ENCODE results near the gene ZSWIM3.

The ZSWIM3 gene

DNA sequence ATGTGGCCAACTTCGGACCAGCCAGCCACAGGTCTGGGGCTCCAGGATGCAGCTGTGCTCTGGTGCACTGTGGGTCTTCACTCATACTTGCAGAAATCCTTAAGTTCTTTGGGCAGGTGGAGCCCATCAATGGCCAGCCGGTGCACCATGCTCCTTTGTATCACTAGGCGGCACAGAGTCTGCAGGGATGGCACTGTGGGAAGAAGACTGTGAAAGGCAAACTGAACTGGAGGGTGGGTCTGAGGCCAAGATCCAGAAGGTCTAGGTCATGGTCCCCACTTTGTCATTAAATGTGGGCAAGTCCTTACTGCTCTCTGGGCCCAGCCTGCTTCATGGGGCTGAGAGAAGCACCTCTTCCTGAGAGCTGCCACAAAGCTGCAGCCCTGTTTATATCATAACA, 31.3 kb downstream of the ZSWIM3 start:
- 89% methylated on average over 3 of the region's 3 CpGs for WGBS (ENCODE audit: insufficient coverage)

DNA sequence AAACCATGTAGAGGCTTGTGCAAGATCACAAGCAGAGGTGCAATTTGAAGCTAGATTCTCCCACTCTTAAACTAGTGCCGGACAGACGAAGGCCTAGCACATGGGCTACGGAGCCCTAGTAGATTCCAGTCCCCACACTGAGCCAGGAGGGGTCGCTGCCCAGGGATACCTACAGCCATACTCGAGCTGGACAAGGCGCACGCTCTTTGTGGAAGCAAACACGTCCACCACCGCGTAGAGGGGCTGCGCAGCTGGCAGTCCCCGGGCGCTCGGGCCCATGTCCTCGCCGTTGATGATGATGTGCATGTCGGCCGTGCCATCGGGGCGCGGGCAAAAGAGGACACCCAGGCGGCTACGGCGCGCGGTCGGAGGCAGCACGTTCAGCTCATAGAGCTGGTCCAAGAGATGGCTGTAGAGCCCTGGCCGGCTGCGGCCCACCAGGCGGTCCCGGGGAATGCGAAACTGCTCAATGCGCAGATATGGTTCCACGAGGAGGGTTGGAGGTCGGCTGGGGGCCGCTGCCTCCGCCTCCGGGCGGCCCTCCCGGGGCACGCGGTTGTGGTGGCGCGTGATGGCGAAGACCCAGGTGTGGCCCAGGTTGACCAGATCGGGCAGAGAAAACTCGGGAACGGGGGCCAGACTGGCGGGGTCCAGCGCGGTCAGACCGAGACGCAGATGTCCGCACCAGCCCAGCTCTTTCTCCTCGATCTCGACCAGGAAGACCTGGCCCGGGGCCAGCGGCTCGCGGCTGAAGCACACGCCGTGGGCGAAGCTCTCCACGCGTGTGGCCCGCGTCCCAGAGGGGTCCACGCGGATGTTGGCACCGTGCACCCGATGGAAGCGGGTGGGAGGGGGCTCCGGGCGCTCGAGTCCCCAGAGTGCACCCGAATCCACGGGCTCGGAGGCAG, 32.9 kb downstream of the ZSWIM3 start:
- Histone ChIP-seq H3K4me1 (ENCODE audit: control extremely low read depth in 1 of 4, control insufficient read depth in 4 of 4, insufficient read depth in 4 of 4, low read length in 3 of 4) (peaks cover 10 to 58% (median 47%) of the 10 kb centered on the region in 4 experiments), H3K9me3 (ENCODE audit: control extremely low read depth in 1 of 5, control insufficient read depth in 4 of 5, insufficient read depth in 2 of 5, low read depth in 1 of 5, low read length in 4 of 5) (no peaks in the 10 kb centered on the region), H3K36me3 (ENCODE audit: control insufficient read depth in 4 of 4, insufficient read depth in 4 of 4, low read length in 3 of 4) (peaks cover 4 to 48% (median 30%) of the 10 kb centered on the region in 4 experiments), H3K4me3 (ENCODE audit: control insufficient read depth in 1 of 7, extremely low read depth in 1 of 7, insufficient read depth in 4 of 7, low read depth in 2 of 7, low read length in 6 of 7) (peak overlapping the region; percentile 52 to 86 (median 80)), H3K27me3 (replicated peaks in 2 of 5; ENCODE audit: control insufficient read depth in 4 of 5, insufficient read depth in 5 of 5, low read length in 4 of 5) (no peaks in the 10 kb centered on the region), H3K27ac (ENCODE audit: insufficient read depth in 1 of 2, low read depth in 1 of 2, low read length in 2 of 2, poor library complexity in 1 of 2, severe bottlenecking in 2 of 2) (peak overlapping the region in 1 of 2 experiments; percentile 70)
- DNase-seq: peak; percentile 70 to 82 (median 81)
- POLR2A ChIA-PET: interaction anchor here (0.5 to 2.7 kb wide), 8 partner anchors 9 to 212 kb away, joined by 3 to 12 read pairs (median 4); partner anchors contain the start of genes PCIF1, PLTP and ZSWIM1
- WGBS (ENCODE audit: insufficient coverage): under 1% methylated on average over 69 of the region's 79 CpGs
- CTCF ChIA-PET: interaction anchor here (0.8 to 5.8 kb wide), 19 partner anchors 8 to 91 kb away, joined by 3 to 30 read pairs (median 4); partner anchors contain the start of genes ACOT8, PLTP, ZNF335 and ZSWIM1

More for the DNA sequence above, 31.3 kb downstream of the ZSWIM3 start:
- peaks cover 12 to 72% (median 60%) of the 10 kb centered on the region in 4 experiments for H3K4me1 ChIP-seq (ENCODE audit: control extremely low read depth in 1 of 4, control insufficient read depth in 4 of 4, insufficient read depth in 4 of 4, low read length in 3 of 4)
- H3K36me3 ChIP-seq (ENCODE audit: control insufficient read depth in 4 of 4, insufficient read depth in 4 of 4, low read length in 3 of 4): peaks cover 3 to 39% (median 30%) of the 10 kb centered on the region in 4 experiments
- POLR2A ChIA-PET: interaction anchor here (0.6 kb wide), 1 partner anchor 32 kb away, joined by 3 read pairs; no protein-coding TSS in a partner anchor
- DNase-seq: no peak
- no peaks in the 10 kb centered on the region for H3K9me3 ChIP-seq (ENCODE audit: control extremely low read depth in 1 of 5, control insufficient read depth in 4 of 5, insufficient read depth in 2 of 5, low read depth in 1 of 5, low read length in 4 of 5)
- CTCF ChIA-PET: interaction anchor here (0.9 to 5.8 kb wide), 8 partner anchors 7 to 89 kb away, joined by 3 to 30 read pairs (median 12); partner anchors contain the start of genes ZNF335 and ZSWIM1
- H3K27me3 ChIP-seq (replicated peaks in 2 of 5; ENCODE audit: control insufficient read depth in 4 of 5, insufficient read depth in 5 of 5, low read length in 4 of 5): no peaks in the 10 kb centered on the region
- H3K4me3 ChIP-seq (ENCODE audit: control insufficient read depth in 1 of 7, extremely low read depth in 1 of 7, insufficient read depth in 4 of 7, low read depth in 2 of 7, low read length in 6 of 7): no peak overlapping the region
- H3K27ac ChIP-seq (ENCODE audit: insufficient read depth in 1 of 2, low read depth in 1 of 2, low read length in 2 of 2, poor library complexity in 1 of 2, severe bottlenecking in 2 of 2): no peak overlapping the region

DNA sequence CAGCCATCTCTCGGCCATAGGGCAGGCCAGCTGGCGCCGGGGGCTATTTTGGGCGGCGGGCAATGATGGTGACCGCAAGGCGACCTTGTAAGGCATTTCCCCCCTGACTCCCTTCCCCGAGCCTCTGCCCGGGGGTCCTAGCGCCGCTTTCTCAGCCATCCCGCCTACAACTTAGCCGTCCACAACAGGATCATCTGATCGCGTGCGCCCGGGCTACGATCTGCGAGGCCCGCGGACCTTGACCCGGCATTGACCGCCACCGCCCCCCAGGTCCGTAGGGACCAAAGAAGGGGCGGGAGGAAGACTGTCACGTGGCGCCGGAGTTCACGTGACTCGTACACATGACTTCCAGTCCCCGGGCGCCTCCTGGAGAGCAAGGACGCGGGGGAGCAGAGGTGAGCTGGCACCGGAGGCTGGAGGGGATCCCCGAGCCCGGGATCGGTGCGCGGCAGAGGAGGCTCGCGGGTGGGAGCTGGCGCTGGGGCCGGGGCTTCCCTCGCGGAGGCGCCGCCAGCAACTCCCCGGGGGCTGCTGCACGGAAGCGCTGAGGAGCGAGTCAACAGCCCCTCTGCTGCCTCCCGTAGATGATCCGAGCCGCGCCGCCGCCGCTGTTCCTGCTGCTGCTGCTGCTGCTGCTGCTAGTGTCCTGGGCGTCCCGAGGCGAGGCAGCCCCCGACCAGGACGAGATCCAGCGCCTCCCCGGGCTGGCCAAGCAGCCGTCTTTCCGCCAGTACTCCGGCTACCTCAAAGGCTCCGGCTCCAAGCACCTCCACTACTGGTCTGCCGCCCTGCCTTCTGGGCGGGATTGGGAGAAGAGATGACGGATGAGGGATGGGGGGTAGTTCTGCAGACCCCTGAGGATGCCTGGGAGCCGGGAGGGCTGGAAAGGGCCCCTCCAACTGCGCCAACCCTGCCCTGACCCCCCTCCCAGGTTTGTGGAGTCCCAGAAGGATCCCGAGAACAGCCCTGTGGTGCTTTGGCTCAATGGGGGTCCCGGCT, 33.9 kb downstream of the ZSWIM3 start, which contains the start of the genes CTSA and NEURL2:
Gene CTSA (plus strand): TSS at position 351 of the 999 bp plus-strand sequence. CDS start 234 bp downstream, at position 585.
Gene NEURL2 (minus strand): TSS at position 224 of the 999 bp plus-strand sequence. CDS start 217 bp downstream, at position 7.
- peak; percentile 74 to 81 (median 79) for DNase-seq
- ChIA-PET CTCF (interaction anchor here (0.5 to 5.8 kb wide), 13 partner anchors 10 to 91 kb away, joined by 3 to 30 read pairs (median 11); partner anchors contain the start of genes PLTP, ZNF335 and ZSWIM1), POLR2A (interaction anchor here (1.0 to 2.7 kb wide), 4 partner anchors 10 to 70 kb away, joined by 3 to 12 read pairs (median 7); partner anchors contain the start of genes PCIF1, PLTP and ZSWIM1)
- under 1% methylated on average over 58 of the region's 78 CpGs for WGBS (ENCODE audit: insufficient coverage)
- peaks cover 7 to 53% (median 31%) of the 10 kb centered on the region in 4 experiments for H3K36me3 ChIP-seq (ENCODE audit: control insufficient read depth in 4 of 4, insufficient read depth in 4 of 4, low read length in 3 of 4)
- no peaks in the 10 kb centered on the region for H3K27me3 ChIP-seq (replicated peaks in 2 of 5; ENCODE audit: control insufficient read depth in 4 of 5, insufficient read depth in 5 of 5, low read length in 4 of 5)
- H3K4me1 ChIP-seq (ENCODE audit: control extremely low read depth in 1 of 4, control insufficient read depth in 4 of 4, insufficient read depth in 4 of 4, low read length in 3 of 4): peaks cover 8 to 49% (median 41%) of the 10 kb centered on the region in 4 experiments
- peak within 1 kb of the TSS; percentile 25 to 70 for H3K27ac ChIP-seq (ENCODE audit: insufficient read depth in 1 of 2, low read depth in 1 of 2, low read length in 2 of 2, poor library complexity in 1 of 2, severe bottlenecking in 2 of 2)
- peak within 1 kb of the TSS; percentile 52 to 86 (median 80) for H3K4me3 ChIP-seq (ENCODE audit: control insufficient read depth in 1 of 7, extremely low read depth in 1 of 7, insufficient read depth in 4 of 7, low read depth in 2 of 7, low read length in 6 of 7)
- no peaks in the 10 kb centered on the region for H3K9me3 ChIP-seq (ENCODE audit: control extremely low read depth in 1 of 5, control insufficient read depth in 4 of 5, insufficient read depth in 2 of 5, low read depth in 1 of 5, low read length in 4 of 5)

DNA sequence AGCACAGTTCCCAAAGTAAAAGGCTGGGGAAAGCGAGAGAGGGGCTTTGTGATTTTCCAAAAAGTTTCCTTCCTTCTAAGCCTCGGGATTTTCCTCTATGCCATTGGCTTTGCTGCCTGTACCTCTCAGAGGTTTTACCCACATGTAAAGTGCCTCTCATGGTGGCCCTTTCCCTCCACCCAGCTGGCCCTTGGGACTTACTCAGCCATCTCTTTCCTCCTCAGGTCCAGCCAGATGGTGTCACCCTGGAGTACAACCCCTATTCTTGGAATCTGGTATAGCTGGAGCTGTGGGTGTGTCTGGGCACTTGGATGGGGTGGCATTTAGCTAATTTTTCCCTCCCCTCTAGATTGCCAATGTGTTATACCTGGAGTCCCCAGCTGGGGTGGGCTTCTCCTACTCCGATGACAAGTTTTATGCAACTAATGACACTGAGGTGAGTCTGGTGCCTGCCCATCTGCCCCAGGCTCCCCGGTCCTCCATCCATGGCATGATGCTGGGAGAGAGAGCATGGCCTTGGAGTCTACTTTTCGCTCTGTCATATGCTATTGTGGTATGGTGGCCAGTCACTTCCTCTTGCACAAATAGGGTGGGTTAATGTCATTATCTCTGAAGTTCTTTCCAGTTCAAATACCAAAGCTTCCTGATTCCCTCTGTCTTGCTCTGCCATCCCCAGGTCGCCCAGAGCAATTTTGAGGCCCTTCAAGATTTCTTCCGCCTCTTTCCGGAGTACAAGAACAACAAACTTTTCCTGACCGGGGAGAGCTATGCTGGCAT, 34.8 kb downstream of the ZSWIM3 start:
- peaks cover 8 to 46% (median 39%) of the 10 kb centered on the region in 4 experiments for H3K4me1 ChIP-seq (ENCODE audit: control extremely low read depth in 1 of 4, control insufficient read depth in 4 of 4, insufficient read depth in 4 of 4, low read length in 3 of 4)
- H3K27me3 ChIP-seq (replicated peaks in 2 of 5; ENCODE audit: control insufficient read depth in 4 of 5, insufficient read depth in 5 of 5, low read length in 4 of 5): no peaks in the 10 kb centered on the region
- H3K27ac ChIP-seq (ENCODE audit: insufficient read depth in 1 of 2, low read depth in 1 of 2, low read length in 2 of 2, poor library complexity in 1 of 2, severe bottlenecking in 2 of 2): peak overlapping the region; percentile 25 to 70
- H3K4me3 ChIP-seq (ENCODE audit: control insufficient read depth in 1 of 7, extremely low read depth in 1 of 7, insufficient read depth in 4 of 7, low read depth in 2 of 7, low read length in 6 of 7): peak overlapping the region in 6 of 7 experiments; percentile 71 to 86 (median 81)
- ChIA-PET CTCF (interaction anchor here (0.5 to 5.8 kb wide), 9 partner anchors 10 to 93 kb away, joined by 3 to 30 read pairs (median 4); partner anchors contain the start of genes PCIF1 and ZSWIM1), POLR2A (no interaction called here)
- peaks cover 9 to 51% (median 30%) of the 10 kb centered on the region in 4 experiments for H3K36me3 ChIP-seq (ENCODE audit: control insufficient read depth in 4 of 4, insufficient read depth in 4 of 4, low read length in 3 of 4)
- no peaks in the 10 kb centered on the region for H3K9me3 ChIP-seq (ENCODE audit: control extremely low read depth in 1 of 5, control insufficient read depth in 4 of 5, insufficient read depth in 2 of 5, low read depth in 1 of 5, low read length in 4 of 5)
- 86% methylated on average over 9 of the region's 9 CpGs for WGBS (ENCODE audit: insufficient coverage)
- DNase-seq: peak in 2 of 3 donors; percentile 20 to 37

DNA sequence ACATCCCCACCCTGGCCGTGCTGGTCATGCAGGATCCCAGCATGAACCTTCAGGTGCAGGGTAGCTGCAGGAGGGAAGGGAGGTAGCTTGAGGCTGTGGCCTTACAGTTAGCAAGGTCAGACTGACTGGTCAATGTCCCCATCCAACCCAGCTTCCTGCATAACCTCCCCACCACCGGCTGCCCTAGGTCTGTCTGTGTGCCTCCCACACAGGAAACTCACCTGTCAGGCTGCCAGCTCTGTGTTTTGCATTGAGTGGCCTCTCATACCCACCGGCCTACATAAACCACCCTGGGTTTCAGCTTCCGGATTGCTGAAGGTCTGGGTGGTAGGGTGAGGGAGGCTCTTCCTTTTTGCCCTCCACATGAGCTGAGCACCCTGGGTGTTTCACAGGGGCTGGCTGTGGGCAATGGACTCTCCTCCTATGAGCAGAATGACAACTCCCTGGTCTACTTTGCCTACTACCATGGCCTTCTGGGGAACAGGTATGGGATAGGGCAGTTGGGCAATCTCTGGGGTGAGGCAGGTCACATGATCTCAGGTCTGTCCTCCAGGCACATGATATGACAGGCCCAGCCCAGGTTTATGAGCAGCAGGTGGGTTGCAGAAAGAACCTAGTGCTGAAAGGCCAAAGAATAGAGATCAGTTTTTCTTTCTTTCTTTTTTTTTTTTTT, 35.5 kb downstream of the ZSWIM3 start:
- Histone ChIP-seq H3K4me3 (ENCODE audit: control insufficient read depth in 1 of 7, extremely low read depth in 1 of 7, insufficient read depth in 4 of 7, low read depth in 2 of 7, low read length in 6 of 7) (peak overlapping the region in 3 of 7 experiments; percentile 6 to 83 (median 19)), H3K36me3 (ENCODE audit: control insufficient read depth in 4 of 4, insufficient read depth in 4 of 4, low read length in 3 of 4) (peaks cover 9 to 52% (median 30%) of the 10 kb centered on the region in 4 experiments), H3K4me1 (ENCODE audit: control extremely low read depth in 1 of 4, control insufficient read depth in 4 of 4, insufficient read depth in 4 of 4, low read length in 3 of 4) (peaks cover 8 to 46% (median 39%) of the 10 kb centered on the region in 4 experiments), H3K27ac (ENCODE audit: insufficient read depth in 1 of 2, low read depth in 1 of 2, low read length in 2 of 2, poor library complexity in 1 of 2, severe bottlenecking in 2 of 2) (no peak overlapping the region), H3K27me3 (replicated peaks in 2 of 5; ENCODE audit: control insufficient read depth in 4 of 5, insufficient read depth in 5 of 5, low read length in 4 of 5) (no peaks in the 10 kb centered on the region), H3K9me3 (ENCODE audit: control extremely low read depth in 1 of 5, control insufficient read depth in 4 of 5, insufficient read depth in 2 of 5, low read depth in 1 of 5, low read length in 4 of 5) (no peaks in the 10 kb centered on the region)
- ChIA-PET CTCF (interaction anchor here (0.9 to 5.8 kb wide), 7 partner anchors 9 to 94 kb away, joined by 3 to 30 read pairs (median 4); partner anchors contain the start of genes PCIF1 and ZSWIM1), POLR2A (no interaction called here)
- 78% methylated on average over 1 of the region's 4 CpGs for WGBS (ENCODE audit: insufficient coverage)
- no peak for DNase-seq

All from common myeloid progenitor, CD34-positive (primary cell).